AG20443 (cell line): ENCODE measurements around the gene AGPAT3.

Experiments used
- DNase-seq: peaks from one replicate; pipeline ENCODE4 v3.0.0; 2012; ENCODE audit warnings: low spot score, mixed read lengths

The AGPAT3 gene

GRCh38 chr21:43956019-43956669 lies 91.1 kb downstream of the AGPAT3 start:
- DNase-seq, result no peak

GRCh38 chr21:43956670-43957035 lies 91.6 kb downstream of the AGPAT3 start:
- no peak for DNase-seq

GRCh38 chr21:43957128-43957571 lies 92.1 kb downstream of the AGPAT3 start:
- DNase-seq, result no peak

- no peak for DNase-seq
Observed at GRCh38 chr21:43957611-43958362, 92.8 kb downstream of the AGPAT3 start.

- DNase-seq, result no peak
Observed at GRCh38 chr21:43958364-43959158, 93.5 kb downstream of the AGPAT3 start.

- DNase-seq, result no peak
Observed at GRCh38 chr21:43959231-43960116, 94.5 kb downstream of the AGPAT3 start.

- no peak for DNase-seq
Observed at GRCh38 chr21:43961382-43961909, 96.4 kb downstream of the AGPAT3 start.

- DNase-seq, result no peak
Observed at GRCh38 chr21:43965911-43966585, 101.0 kb downstream of the AGPAT3 start.

- DNase-seq, result no peak
Observed at GRCh38 chr21:43966946-43967512, 102.0 kb downstream of the AGPAT3 start.

- DNase-seq, result no peak
Observed at GRCh38 chr21:43967981-43968380, 103.0 kb downstream of the AGPAT3 start.

GRCh38 chr21:43968410-43969114 lies 103.5 kb downstream of the AGPAT3 start:
- DNase-seq, result no peak

GRCh38 chr21:43969115-43969444 lies 104.1 kb downstream of the AGPAT3 start:
- DNase-seq, result no peak

- no peak for DNase-seq
Observed at GRCh38 chr21:43970551-43970950, 105.5 kb downstream of the AGPAT3 start.

GRCh38 chr21:43971201-43971991 lies 106.4 kb downstream of the AGPAT3 start:
- no peak for DNase-seq

- no peak for DNase-seq
Observed at GRCh38 chr21:43971992-43972255, 106.9 kb downstream of the AGPAT3 start.

- no peak for DNase-seq
Observed at GRCh38 chr21:43972850-43973633, 108.0 kb downstream of the AGPAT3 start.

- DNase-seq, result no peak
Observed at GRCh38 chr21:43973634-43973955, 108.6 kb downstream of the AGPAT3 start.

- no peak for DNase-seq
Observed at GRCh38 chr21:43974791-43975468, 109.9 kb downstream of the AGPAT3 start.
